Measurements from ENCODE around the gene PADI6. TPM values are rescaled to one million over a fixed set of nuclear protein-coding genes. Genes with fewer than 3 reads are reported as not detected.
A peak's percentile ranks its signal among the peaks of the same experiment; 100 is the strongest.

PADI6 gene
- total and polyA plus RNA-seq, 9 of the 15 experiments (the other 6 are each of a cell fraction or from before 2014, with no cell fraction given): not detected

- TF ChIP-seq MGA (IDR thresholded peaks at IDR 0.05) (peak; percentile 42; the same call in 1 of the 2 replicates), CCAR2 (IDR thresholded peaks at IDR 0.05; ENCODE audit: low read depth, low read length) (no peak), SP1 (CRISPR knock-in tag; IDR thresholded peaks at IDR 0.05) (no peak), U2AF2 (optimal IDR thresholded peaks at IDR 0.05; ENCODE audit: low read depth, low read length) (no peak), NKRF (IDR thresholded peaks at IDR 0.05; ENCODE audit: borderline replicate concordance) (peak; percentile 81), ZNF184 (CRISPR knock-in tag; IDR thresholded peaks at IDR 0.05) (0 out of 2 replicates have a peak, but pooled peaks have one; percentile 32), ZNF165 (CRISPR knock-in tag; IDR thresholded peaks at IDR 0.05; ENCODE audit: borderline replicate concordance) (no peak), THRAP3 (IDR thresholded peaks at IDR 0.05; ENCODE audit: borderline replicate concordance) (no peak), ZNF24 (IDR thresholded peaks at IDR 0.05) (peak; percentile 87), KDM5B (IDR thresholded peaks at IDR 0.05; ENCODE audit: insufficient replicate concordance, low read depth, low read length) (peak; percentile 78), TCFL5 (CRISPR knock-in tag; conservative IDR thresholded peaks at IDR 0.05) (no peak), ZC3H11A (IDR thresholded peaks at IDR 0.05; ENCODE audit: low read depth, low read length) (no peak), ZNF133 (CRISPR knock-in tag; IDR thresholded peaks at IDR 0.05) (no peak), DMBX1 (CRISPR knock-in tag; IDR thresholded peaks at IDR 0.05; ENCODE audit: borderline replicate concordance) (no peak), PCBP1 (IDR thresholded peaks at IDR 0.05; ENCODE audit: low read depth, low read length, poor library complexity, severe bottlenecking) (no peak)
Observed at GRCh38 chr1:17439250-17440073, 67.5 kb downstream of the PADI6 start, which contains the start of gene RCC2 (continued).
